T-helper 2 cell treated with Interferon-gamma antibody and Interleukin-4, amounts not matched to agents 100 ng/mL and 5 ng/mL, for 36 hours (primary cell): Measurements from ENCODE around the gene TINAGL1. TPM values are rescaled to one million over a fixed set of nuclear protein-coding genes. Genes with fewer than 3 reads are reported as not detected.

Source experiments
- intact Hi-C: fragments of 100-400 bp; cut with micrococcal nuclease; formaldehyde crosslinking; loops from one replicate; pipeline ENCODE4 v1.15.1; 2023
- total RNA-seq: library from RNA; stranded (reverse); gene quantifications from 2 replicates; pipeline ENCODE4 v1.2.3, GENCODE V29; 2022

TINAGL1 gene
- total RNA-seq, 1 donor from 2014 or later = not detected

DNA sequence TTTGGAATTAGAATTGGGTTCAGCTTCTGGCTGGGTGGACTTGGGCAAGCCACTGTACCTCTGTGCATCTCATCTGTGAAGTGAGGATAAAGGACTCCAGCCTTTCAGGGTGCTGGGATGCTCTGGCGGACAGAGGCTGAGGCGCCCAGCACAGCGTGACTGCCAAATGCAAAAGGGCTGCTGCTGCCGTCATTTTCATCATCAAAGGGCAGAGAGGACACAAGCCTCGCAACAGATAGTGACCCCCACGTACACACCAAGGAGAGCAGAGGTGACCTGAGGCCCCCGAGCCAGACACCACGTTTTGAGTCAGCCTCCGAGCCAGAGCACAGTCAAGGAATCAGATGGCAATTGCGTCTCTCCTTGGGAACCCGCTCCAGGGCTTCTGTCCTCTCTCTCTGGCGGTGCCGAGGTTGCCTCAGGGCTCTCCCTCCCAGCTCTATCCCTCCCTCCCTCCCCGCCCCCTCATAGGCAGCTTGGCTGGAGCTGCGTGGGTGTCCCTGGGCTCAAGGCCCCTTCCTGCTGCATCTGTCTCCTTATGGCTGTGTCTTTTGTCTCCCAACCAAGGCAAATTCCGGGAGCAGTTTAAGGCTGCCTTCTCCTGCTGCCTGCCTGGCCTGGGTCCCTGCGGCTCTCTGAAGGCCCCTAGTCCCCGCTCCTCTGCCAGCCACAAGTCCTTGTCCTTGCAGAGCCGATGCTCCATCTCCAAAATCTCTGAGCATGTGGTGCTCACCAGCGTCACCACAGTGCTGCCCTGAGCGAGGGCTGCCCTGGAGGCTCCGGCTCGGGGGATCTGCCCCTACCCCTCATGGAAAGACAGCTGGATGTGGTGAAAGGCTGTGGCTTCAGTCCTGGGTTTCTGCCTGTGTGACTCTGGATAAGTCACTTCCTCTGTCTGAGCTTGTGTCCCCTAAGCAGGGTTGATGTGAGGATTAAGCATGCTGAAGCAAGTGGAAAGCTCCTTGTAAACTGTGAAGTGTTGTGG lies 50.2 kb downstream of the TINAGL1 start:
- intact Hi-C loops = no loop called here

DNA sequence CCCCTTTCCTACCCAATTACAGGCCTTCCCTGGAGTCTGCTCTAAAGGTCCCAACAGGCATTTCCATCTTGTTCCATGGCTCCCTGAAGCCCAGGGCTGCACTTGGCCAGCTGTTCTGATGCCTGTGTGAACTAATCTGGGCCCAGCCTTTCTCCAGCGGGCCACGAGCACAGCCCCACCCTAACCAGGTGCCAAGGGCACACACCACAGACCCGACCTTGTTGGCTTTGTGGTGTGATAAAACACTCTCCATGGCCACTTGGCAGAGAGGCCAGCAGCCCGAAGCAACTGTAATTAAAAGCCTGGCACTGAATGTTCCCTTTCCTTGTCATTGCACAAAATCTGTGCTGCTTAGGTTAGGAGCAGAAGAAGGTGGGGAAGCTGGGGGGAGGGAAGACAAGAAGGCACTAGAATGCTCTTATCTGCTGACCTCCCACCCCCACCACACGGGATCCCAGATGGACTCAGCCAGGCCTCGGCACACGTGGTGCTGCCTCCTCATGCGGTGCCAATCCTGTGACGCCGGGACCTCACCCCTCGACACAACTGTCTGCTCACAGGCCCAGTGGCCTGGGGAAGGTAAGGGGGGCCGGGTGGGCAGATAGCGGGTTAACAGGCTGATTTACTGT lies 51.1 kb downstream of the TINAGL1 start:
- intact Hi-C loops = no loop called here

DNA sequence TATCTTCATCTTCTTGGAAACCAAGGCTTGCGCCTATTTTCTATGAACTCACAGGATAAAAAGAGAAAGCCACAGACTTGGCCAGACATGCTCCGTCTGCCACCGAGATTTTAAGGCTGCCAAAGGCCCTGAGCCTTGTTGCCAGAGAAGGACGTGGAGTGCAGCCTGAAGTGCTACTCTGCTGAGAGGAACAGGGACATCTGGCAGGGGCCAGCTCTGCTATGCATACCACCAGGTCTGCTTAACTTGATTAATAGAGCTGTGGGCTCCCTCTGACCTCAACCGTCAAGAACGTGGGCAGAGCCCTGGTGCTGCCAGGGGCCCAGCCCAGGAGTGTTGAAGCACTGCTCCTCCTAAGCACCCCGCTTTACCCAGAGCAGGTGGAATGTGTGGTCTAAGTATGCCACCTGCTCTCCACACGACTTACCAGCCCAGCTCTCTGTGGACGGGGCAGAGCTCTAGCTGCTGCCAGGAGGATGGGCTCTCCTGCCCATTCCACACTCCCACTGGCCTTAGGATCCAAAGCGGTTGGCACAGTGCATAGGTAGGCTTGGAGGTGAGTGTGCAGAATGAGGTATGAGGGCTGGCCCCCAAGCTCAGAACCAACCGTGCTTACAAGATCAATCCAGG lies 51.7 kb downstream of the TINAGL1 start:
- intact Hi-C loops = no loop called here

DNA sequence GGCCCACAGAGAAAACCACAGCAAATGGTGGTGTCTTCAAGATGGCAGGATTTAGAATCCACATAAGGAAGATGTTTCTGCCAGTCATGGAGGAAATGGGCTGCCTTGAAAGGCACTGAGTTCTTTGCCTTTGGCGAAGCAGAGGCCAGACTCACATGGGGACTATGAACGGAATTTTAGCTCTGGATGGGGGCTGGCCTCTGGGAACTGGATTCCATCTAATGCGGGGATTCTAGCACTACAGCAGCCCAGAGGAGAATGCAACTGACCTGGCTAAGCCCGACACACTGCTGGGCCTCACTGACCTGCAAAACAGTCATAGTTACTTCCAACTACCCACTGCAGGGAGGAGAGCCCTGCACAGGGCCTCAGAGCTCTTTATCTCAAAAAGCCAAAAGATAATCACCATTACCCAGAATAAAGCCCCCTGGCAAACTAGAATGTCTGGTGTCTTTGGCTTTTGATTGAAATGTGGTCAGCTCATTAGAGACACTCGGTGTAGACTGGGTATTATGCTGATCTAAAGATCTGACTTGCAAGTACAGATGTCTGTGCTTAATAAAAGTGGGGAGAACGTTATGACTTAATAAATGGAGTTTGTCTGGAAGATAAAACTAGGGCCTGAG lies 52.7 kb downstream of the TINAGL1 start:
- intact Hi-C loops = no loop called here

DNA sequence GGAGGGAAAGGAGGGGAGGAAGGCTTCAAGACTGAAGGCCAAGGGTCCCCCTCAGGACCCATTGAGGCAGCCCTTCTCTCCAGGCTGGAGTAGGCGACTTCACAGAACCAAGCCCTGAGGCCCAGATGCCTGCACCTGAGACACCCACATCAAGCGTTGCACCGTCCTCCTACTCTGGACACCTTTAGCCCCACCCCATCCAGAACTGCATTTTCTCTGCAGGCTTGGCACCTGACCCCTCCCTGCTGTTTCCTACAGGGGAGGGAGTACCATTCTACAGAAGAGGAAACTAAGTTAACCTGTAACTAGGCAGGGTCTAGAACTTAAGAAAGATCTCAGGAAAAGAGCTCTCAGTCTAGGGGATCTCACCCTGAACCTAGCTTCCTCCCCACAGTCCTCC lies 56.3 kb downstream of the TINAGL1 start:
- intact Hi-C loops = no loop called here

DNA sequence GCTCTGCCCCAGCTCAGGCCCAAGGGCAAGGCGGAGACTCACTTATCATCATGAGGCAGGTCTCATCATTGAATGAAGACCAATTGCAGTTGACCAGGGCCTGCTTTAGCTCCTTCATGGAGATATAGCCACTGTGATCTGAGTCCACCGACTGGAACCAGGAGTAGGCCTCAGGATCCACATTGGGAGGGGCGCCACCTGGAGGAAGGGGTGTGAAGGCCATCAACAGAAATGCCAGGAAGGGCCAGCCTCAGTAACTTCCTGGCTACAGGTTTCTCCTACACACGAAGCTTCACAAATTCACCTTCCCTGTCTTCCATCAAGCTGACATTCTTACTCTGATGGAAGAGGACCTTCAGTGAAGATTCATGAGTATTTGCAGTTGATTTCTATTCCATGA lies 56.8 kb downstream of the TINAGL1 start:
- intact Hi-C loops = no loop called here

Other genes starting within 250 kb of the TINAGL1 start
- not detected in 2 replicates for gene FABP3, start 203.4 kb upstream of the TINAGL1 start, total RNA-seq
- 0.23 TPM in 1 of 2 replicates, not detected in the other for gene SERINC2, start 163.3 kb upstream of the TINAGL1 start, total RNA-seq
- not detected in 2 replicates for gene HCRTR1, start 41.2 kb downstream of the TINAGL1 start, total RNA-seq
- gene PEF1, start 68.4 kb downstream of the TINAGL1 start, total RNA-seq = 45.7 and 47.9 TPM in 2 replicates
- gene COL16A1, start 127.5 kb downstream of the TINAGL1 start, total RNA-seq = not detected in 2 replicates
- gene ADGRB2, start 187.8 kb downstream of the TINAGL1 start, total RNA-seq = 0.30 and 0.32 TPM in 2 replicates
- not detected in 2 replicates for gene SPOCD1, start 239.5 kb downstream of the TINAGL1 start, total RNA-seq